HEK293 (cell line): ENCODE results near the gene TRIM27.
A peak's percentile ranks its signal among the peaks of the same experiment; 100 is the strongest.

Experiments
- CTCF ChIA-PET: fragments of 350-600 bp; formaldehyde crosslinking; extraction: SDS; loops from one replicate; lab custom pipeline; 2021; ENCODE audit warnings: antibody characterized with exemption; lab: Yijun Ruan, JAX
- POLR2A ChIA-PET: fragments of 300-600 bp; formaldehyde crosslinking; extraction: SDS; loops from one replicate; lab custom pipeline; 2020; ENCODE audit warnings: antibody characterized with exemption, inconsistent platforms; lab: Yijun Ruan, JAX
- H3K27ac ChIP-seq: fragments of 200-500 bp; sonication (Bioruptor generic); 2 replicates; pipeline ENCODE4 v1.5.1; 2014; ENCODE audit warnings: low read depth, low read length, control low read depth, inconsistent platforms; ENCODE audit errors: extremely low read depth
- H3K36me3 ChIP-seq, 2 experiments: fragments of 200-500 bp in 1 of 2; sonication (Bioruptor generic) in 1 of 2; 1 replicate in 1 of 2; 2 replicates in 1 of 2; pipeline ENCODE4 v1.5.1; 2014 to 2017; ENCODE audit warnings: inconsistent platforms in 2 of 2, low read length in 2 of 2; ENCODE audit not compliant: control insufficient read depth in 2 of 2, insufficient read depth in 1 of 2
- H3K4me1 ChIP-seq: fragments of 200-500 bp; sonication (Bioruptor generic); 2 replicates; pipeline ENCODE4 v1.5.1; 2014; ENCODE audit warnings: mild to moderate bottlenecking, low read length, inconsistent platforms; ENCODE audit not compliant: control insufficient read depth, insufficient read depth
- H3K4me3 ChIP-seq: 2 replicates; pipeline ENCODE4 v1.5.1; 2011; ENCODE audit warnings: low read depth, mild to moderate bottlenecking, control low read depth, low read length, moderate library complexity
- H3K9me3 ChIP-seq: fragments of 200-500 bp; sonication (Bioruptor generic); 2 replicates; pipeline ENCODE4 v1.5.1; 2014; ENCODE audit warnings: low read depth, low read length, inconsistent platforms; ENCODE audit not compliant: control insufficient read depth, insufficient read depth
- KLF9 ChIP-seq: fragments of 450-650 bp; formaldehyde crosslinking; IDR thresholded peaks from 2 replicates; pipeline ENCODE4 v1.5.1; 2016; ENCODE audit warnings: missing biosample characterization, missing genetic modification characterization, low read depth
- MYNN ChIP-seq: fragments of 450-650 bp; formaldehyde crosslinking; IDR thresholded peaks from 2 replicates; pipeline ENCODE4 v1.5.1; 2016; ENCODE audit warnings: missing biosample characterization, missing genetic modification characterization, borderline replicate concordance
- OSR2 ChIP-seq: fragments of 450-650 bp; formaldehyde crosslinking; IDR thresholded peaks from 2 replicates; pipeline ENCODE4 v1.5.1; 2016; ENCODE audit warnings: missing biosample characterization, missing genetic modification characterization
- SCRT2 ChIP-seq: fragments of 450-650 bp; formaldehyde crosslinking; IDR thresholded peaks from 2 replicates; pipeline ENCODE4 v1.5.1; 2016; ENCODE audit warnings: missing biosample characterization, missing genetic modification characterization
- ZBTB8A ChIP-seq: fragments of 450-650 bp; formaldehyde crosslinking; IDR thresholded peaks from 2 replicates; pipeline ENCODE4 v1.5.1; 2016; ENCODE audit warnings: missing biosample characterization, missing genetic modification characterization
- ZNF114 ChIP-seq: fragments of 450-650 bp; formaldehyde crosslinking; IDR thresholded peaks from 2 replicates; pipeline ENCODE4 v1.5.0; 2017; ENCODE audit warnings: missing biosample characterization, missing genetic modification characterization
- ZNF132 ChIP-seq: fragments of 450-650 bp; formaldehyde crosslinking; IDR thresholded peaks from 2 replicates; pipeline ENCODE4 v1.5.1; 2017; ENCODE audit warnings: missing biosample characterization, missing genetic modification characterization, borderline replicate concordance
- ZNF223 ChIP-seq: fragments of 450-650 bp; formaldehyde crosslinking; IDR thresholded peaks from 2 replicates; pipeline ENCODE4 v1.5.1; 2016; ENCODE audit warnings: missing biosample characterization, missing genetic modification characterization
- ZNF341 ChIP-seq: fragments of 450-650 bp; formaldehyde crosslinking; IDR thresholded peaks from 2 replicates; pipeline ENCODE4; 2016; ENCODE audit warnings: low read depth, missing biosample characterization, missing genetic modification characterization
- ZNF529 ChIP-seq: fragments of 450-650 bp; formaldehyde crosslinking; IDR thresholded peaks from 2 replicates; pipeline ENCODE4 v1.5.1; 2017; ENCODE audit warnings: missing genetic modification characterization, missing biosample characterization; ENCODE audit not compliant: insufficient replicate concordance
- ZNF549 ChIP-seq: fragments of 450-650 bp; IDR thresholded peaks from 2 replicates; pipeline ENCODE4 v1.5.1; 2018; ENCODE audit warnings: missing biosample characterization, missing genetic modification characterization, mild to moderate bottlenecking, inconsistent platforms, moderate library complexity
- ZNF621 ChIP-seq: fragments of 450-650 bp; formaldehyde crosslinking; IDR thresholded peaks from 2 replicates; pipeline ENCODE4 v1.5.1; 2017; ENCODE audit warnings: missing biosample characterization, missing genetic modification characterization
- ZNF626 ChIP-seq: fragments of 450-650 bp; sonication (Bioruptor Pico); formaldehyde crosslinking; IDR thresholded peaks from 2 replicates; pipeline ENCODE4 v1.5.1; 2018; ENCODE audit warnings: missing biosample characterization, missing genetic modification characterization, inconsistent platforms
- ZNF629 ChIP-seq: fragments of 450-650 bp; formaldehyde crosslinking; IDR thresholded peaks from 2 replicates; pipeline ENCODE4 v1.5.1; 2017; ENCODE audit warnings: missing biosample characterization, missing genetic modification characterization
- ZNF658 ChIP-seq: fragments of 450-650 bp; formaldehyde crosslinking; IDR thresholded peaks from 2 replicates; pipeline ENCODE4; 2016; ENCODE audit warnings: missing biosample characterization, missing genetic modification characterization
- ZNF76 ChIP-seq: fragments of 450-650 bp; formaldehyde crosslinking; IDR thresholded peaks from 2 replicates; pipeline ENCODE4; 2016; ENCODE audit warnings: low read depth, missing biosample characterization, missing genetic modification characterization, borderline replicate concordance
- ZNF791 ChIP-seq: fragments of 450-650 bp; formaldehyde crosslinking; IDR thresholded peaks from 2 replicates; pipeline ENCODE4 v1.5.1; 2016; ENCODE audit warnings: missing biosample characterization, missing genetic modification characterization
- TF ChIP-seq, protein P1 (sequence below): fragments of 450-650 bp; formaldehyde crosslinking; IDR thresholded peaks from 2 replicates; pipeline ENCODE4 v1.5.1; 2016; ENCODE audit warnings: missing biosample characterization, missing genetic modification characterization
- TF ChIP-seq, protein P2 (sequence below): fragments of 450-650 bp; formaldehyde crosslinking; IDR thresholded peaks from 2 replicates; pipeline ENCODE4 v1.5.1; 2016; ENCODE audit warnings: missing biosample characterization, missing genetic modification characterization
- TF ChIP-seq, protein P3 (sequence below): fragments of 450-650 bp; formaldehyde crosslinking; IDR thresholded peaks from 2 replicates; pipeline ENCODE4 v1.5.1; 2016; ENCODE audit warnings: missing biosample characterization, missing genetic modification characterization
- TF ChIP-seq, protein P4 (sequence below): fragments of 450-650 bp; formaldehyde crosslinking; IDR thresholded peaks from 2 replicates; pipeline ENCODE4 v1.5.1; 2017; ENCODE audit warnings: missing biosample characterization, missing genetic modification characterization
- TF ChIP-seq, protein P5 (sequence below): fragments of 450-650 bp; formaldehyde crosslinking; conservative IDR thresholded peaks from 2 replicates; pipeline ENCODE4 v1.5.1; 2016; ENCODE audit warnings: low read depth, missing biosample characterization, missing genetic modification characterization
- TF ChIP-seq, protein P6 (sequence below): fragments of 450-650 bp; formaldehyde crosslinking; IDR thresholded peaks from 2 replicates; pipeline ENCODE4 v1.5.1; 2016; ENCODE audit warnings: missing biosample characterization, missing genetic modification characterization

TRIM27 gene

DNA sequence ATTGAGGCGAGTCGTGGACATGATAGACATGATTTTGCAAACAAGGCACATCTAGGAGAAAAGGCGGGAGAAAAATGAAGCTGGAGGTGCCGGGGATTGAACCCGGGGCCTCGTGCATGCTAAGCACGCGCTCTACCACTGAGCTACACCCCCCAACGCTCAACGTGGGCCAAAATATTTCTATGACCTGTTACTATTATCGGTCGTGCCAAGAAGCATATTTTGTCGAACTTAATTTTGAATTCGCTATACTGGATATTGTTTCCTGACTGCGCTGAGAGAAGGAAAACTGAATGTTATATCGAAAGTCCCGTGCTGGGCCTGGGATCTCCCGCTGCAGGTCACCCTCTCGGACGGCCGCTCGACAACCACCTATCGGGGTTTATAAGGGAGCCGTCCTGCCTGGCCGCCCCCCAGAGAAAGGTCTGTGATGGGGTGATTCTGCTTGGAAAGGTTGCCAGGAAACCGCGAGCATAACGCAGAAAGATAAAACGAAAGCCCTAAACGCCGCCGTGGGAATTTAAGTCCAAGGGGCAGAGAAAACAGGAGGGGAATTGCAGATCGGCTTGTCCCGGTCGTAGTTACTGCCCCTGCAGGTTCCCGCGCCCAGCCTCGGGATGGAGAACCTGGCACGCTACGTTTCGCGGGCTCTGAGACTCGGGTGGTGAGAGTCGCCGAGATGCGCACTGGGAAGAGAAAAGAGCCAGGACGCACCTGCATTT is 60.0 kb downstream of the TRIM27 start:
- Histone ChIP-seq H3K27ac (peak overlapping the region; percentile 60; the same call in 1 of the 2 replicates), H3K4me1 (no peaks in the 10 kb centered on the region), H3K4me3 (peak overlapping the region; percentile 77), H3K9me3 (no peaks in the 10 kb centered on the region), H3K36me3 (no peaks in the 10 kb centered on the region)
- POLR2A ChIA-PET, result interaction anchor here (0.8 to 2.1 kb wide), 6 partner anchors 26 to 117 kb away, joined by 3 to 13 read pairs (median 4); partner anchors contain the start of gene TRIM27
- CTCF ChIA-PET, result interaction anchor here (0.6 to 5.4 kb wide), 10 partner anchors 16 to 970 kb away, joined by 3 to 73 read pairs (median 4); no protein-coding TSS in a partner anchor
- TF ChIP-seq ZNF223 (tag by site-specific recombination), result no peak
- no peak for TF ChIP-seq ZNF658 (tag by site-specific recombination)
- no peak for TF ChIP-seq ZNF341 (tag by site-specific recombination)
- no peak; the same call in 1 of the 2 replicates for TF ChIP-seq OSR2 (tag by site-specific recombination)
- TF ChIP-seq, protein P1, sequence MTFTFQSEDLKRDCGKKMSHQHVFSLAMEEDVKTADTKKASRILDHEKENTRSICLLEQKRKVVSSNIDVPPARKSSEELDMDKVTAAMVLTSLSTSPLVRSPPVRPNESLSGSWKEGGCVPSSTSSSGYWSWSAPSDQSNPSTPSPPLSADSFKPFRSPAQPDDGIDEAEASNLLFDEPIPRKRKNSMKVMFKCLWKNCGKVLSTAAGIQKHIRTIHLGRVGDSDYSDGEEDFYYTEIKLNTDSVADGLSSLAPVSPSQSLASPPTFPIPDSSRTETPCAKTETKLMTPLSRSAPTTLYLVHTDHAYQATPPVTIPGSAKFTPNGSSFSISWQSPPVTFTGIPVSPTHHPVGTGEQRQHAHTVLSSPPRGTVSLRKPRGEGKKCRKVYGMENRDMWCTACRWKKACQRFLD (tag by site-specific recombination), result no peak
- no peak for TF ChIP-seq MYNN (tag by site-specific recombination)
- TF ChIP-seq ZNF621 (tag by site-specific recombination), result no peak
- no peak for TF ChIP-seq ZNF791 (tag by site-specific recombination)
- no peak; the same call in 1 of the 2 replicates for TF ChIP-seq SCRT2 (tag by site-specific recombination)
- peak; percentile 63 for TF ChIP-seq ZNF629 (tag by site-specific recombination)
- no peak for TF ChIP-seq ZNF132
- peak; percentile 60; the same call in 1 of the 2 replicates for TF ChIP-seq KLF9 (tag by site-specific recombination)
- TF ChIP-seq, protein P2, sequence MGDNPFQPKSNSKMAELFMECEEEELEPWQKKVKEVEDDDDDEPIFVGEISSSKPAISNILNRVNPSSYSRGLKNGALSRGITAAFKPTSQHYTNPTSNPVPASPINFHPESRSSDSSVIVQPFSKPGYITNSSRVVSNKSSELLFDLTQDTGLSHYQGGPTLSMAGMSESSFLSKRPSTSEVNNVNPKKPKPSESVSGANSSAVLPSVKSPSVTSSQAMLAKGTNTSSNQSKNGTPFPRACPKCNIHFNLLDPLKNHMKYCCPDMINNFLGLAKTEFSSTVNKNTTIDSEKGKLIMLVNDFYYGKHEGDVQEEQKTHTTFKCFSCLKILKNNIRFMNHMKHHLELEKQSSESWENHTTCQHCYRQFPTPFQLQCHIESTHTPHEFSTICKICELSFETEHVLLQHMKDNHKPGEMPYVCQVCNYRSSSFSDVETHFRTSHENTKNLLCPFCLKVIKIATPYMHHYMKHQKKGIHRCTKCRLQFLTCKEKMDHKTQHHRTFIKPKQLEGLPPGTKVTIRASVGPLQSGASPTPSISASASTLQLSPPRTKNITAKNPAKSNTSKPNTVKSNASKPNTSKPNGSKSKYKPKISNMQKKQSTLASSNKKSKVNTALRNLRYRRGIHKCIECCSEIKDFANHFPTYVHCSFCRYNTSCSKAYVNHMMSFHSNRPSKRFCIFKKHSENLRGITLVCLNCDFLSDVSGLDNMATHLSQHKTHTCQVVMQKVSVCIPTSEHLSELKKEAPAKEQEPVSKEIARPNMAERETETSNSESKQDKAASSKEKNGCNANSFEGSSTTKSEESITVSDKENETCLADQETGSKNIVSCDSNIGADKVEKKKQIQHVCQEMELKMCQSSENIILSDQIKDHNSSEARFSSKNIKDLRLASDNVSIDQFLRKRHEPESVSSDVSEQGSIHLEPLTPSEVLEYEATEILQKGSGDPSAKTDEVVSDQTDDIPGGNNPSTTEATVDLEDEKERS (tag by site-specific recombination), result no peak
- TF ChIP-seq, protein P3, sequence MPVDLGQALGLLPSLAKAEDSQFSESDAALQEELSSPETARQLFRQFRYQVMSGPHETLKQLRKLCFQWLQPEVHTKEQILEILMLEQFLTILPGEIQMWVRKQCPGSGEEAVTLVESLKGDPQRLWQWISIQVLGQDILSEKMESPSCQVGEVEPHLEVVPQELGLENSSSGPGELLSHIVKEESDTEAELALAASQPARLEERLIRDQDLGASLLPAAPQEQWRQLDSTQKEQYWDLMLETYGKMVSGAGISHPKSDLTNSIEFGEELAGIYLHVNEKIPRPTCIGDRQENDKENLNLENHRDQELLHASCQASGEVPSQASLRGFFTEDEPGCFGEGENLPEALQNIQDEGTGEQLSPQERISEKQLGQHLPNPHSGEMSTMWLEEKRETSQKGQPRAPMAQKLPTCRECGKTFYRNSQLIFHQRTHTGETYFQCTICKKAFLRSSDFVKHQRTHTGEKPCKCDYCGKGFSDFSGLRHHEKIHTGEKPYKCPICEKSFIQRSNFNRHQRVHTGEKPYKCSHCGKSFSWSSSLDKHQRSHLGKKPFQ (tag by site-specific recombination), result no peak
- TF ChIP-seq ZBTB8A (tag by site-specific recombination), result peak; percentile 43
- no peak for TF ChIP-seq ZNF626
- TF ChIP-seq, protein P4, sequence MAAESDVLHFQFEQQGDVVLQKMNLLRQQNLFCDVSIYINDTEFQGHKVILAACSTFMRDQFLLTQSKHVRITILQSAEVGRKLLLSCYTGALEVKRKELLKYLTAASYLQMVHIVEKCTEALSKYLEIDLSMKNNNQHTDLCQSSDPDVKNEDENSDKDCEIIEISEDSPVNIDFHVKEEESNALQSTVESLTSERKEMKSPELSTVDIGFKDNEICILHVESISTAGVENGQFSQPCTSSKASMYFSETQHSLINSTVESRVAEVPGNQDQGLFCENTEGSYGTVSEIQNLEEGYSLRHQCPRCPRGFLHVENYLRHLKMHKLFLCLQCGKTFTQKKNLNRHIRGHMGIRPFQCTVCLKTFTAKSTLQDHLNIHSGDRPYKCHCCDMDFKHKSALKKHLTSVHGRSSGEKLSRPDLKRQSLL, result 0 out of 2 replicates have a peak, but pooled peaks have one; percentile 44
- no peak for TF ChIP-seq ZNF529
- TF ChIP-seq ZNF114, result no peak
- TF ChIP-seq, protein P5, sequence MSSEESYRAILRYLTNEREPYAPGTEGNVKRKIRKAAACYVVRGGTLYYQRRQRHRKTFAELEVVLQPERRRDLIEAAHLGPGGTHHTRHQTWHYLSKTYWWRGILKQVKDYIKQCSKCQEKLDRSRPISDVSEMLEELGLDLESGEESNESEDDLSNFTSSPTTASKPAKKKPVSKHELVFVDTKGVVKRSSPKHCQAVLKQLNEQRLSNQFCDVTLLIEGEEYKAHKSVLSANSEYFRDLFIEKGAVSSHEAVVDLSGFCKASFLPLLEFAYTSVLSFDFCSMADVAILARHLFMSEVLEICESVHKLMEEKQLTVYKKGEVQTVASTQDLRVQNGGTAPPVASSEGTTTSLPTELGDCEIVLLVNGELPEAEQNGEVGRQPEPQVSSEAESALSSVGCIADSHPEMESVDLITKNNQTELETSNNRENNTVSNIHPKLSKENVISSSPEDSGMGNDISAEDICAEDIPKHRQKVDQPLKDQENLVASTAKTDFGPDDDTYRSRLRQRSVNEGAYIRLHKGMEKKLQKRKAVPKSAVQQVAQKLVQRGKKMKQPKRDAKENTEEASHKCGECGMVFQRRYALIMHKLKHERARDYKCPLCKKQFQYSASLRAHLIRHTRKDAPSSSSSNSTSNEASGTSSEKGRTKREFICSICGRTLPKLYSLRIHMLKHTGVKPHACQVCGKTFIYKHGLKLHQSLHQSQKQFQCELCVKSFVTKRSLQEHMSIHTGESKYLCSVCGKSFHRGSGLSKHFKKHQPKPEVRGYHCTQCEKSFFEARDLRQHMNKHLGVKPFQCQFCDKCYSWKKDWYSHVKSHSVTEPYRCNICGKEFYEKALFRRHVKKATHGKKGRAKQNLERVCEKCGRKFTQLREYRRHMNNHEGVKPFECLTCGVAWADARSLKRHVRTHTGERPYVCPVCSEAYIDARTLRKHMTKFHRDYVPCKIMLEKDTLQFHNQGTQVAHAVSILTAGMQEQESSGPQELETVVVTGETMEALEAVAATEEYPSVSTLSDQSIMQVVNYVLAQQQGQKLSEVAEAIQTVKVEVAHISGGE (tag by site-specific recombination), result no peak
- TF ChIP-seq ZNF76 (tag by site-specific recombination), result peak; percentile 48
- TF ChIP-seq ZNF549 (tag by site-specific recombination), result no peak
- TF ChIP-seq, protein P6, sequence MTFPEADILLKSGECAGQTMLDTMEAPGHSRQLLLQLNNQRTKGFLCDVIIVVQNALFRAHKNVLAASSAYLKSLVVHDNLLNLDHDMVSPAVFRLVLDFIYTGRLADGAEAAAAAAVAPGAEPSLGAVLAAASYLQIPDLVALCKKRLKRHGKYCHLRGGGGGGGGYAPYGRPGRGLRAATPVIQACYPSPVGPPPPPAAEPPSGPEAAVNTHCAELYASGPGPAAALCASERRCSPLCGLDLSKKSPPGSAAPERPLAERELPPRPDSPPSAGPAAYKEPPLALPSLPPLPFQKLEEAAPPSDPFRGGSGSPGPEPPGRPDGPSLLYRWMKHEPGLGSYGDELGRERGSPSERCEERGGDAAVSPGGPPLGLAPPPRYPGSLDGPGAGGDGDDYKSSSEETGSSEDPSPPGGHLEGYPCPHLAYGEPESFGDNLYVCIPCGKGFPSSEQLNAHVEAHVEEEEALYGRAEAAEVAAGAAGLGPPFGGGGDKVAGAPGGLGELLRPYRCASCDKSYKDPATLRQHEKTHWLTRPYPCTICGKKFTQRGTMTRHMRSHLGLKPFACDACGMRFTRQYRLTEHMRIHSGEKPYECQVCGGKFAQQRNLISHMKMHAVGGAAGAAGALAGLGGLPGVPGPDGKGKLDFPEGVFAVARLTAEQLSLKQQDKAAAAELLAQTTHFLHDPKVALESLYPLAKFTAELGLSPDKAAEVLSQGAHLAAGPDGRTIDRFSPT, result no peak
